GM21447 (cell line): ENCODE measurements around the gene TGM3.
"Not testable (repeated sequence)": the region's sequence is repeated elsewhere in the genome, so short reads cannot be mapped to it uniquely, and the experiment has no call there.

Experiments used
- ATAC-seq: cut with Tn5 transposase; IDR thresholded peaks from one replicate; pipeline ENCODE4 v1.9.1; 2021; ENCODE audit not compliant: unreplicated experiment

TGM3 gene

GRCh38 chr20:2295886-2296515 lies at the start of gene TGM3:
TSS of gene TGM3 (plus strand) at chr20:2296001. CDS start at chr20:2296064, 63 bp downstream.
- no peak for ATAC-seq

GRCh38 chr20:2246069-2246491 lies 49.7 kb upstream of the TGM3 start:
- no peak for ATAC-seq

- no peak for ATAC-seq
Observed at GRCh38 chr20:2248837-2249236, 47.0 kb upstream of the TGM3 start.

- no peak for ATAC-seq
Observed at GRCh38 chr20:2249935-2250334, 45.9 kb upstream of the TGM3 start.

GRCh38 chr20:2252419-2252997 lies 43.3 kb upstream of the TGM3 start:
- no peak for ATAC-seq

- no peak for ATAC-seq
Observed at GRCh38 chr20:2253256-2253655, 42.5 kb upstream of the TGM3 start.

- ATAC-seq, result no peak
Observed at GRCh38 chr20:2254333-2254732, 41.5 kb upstream of the TGM3 start.

- ATAC-seq, result no peak
Observed at GRCh38 chr20:2255926-2256531, 39.8 kb upstream of the TGM3 start.

- no peak for ATAC-seq
Observed at GRCh38 chr20:2259731-2260130, 36.1 kb upstream of the TGM3 start.

GRCh38 chr20:2260250-2260649 lies 35.6 kb upstream of the TGM3 start:
- ATAC-seq, result no peak

GRCh38 chr20:2261046-2261485 lies 34.7 kb upstream of the TGM3 start:
- no peak for ATAC-seq

- no peak for ATAC-seq
Observed at GRCh38 chr20:2261629-2262028, 34.2 kb upstream of the TGM3 start.

GRCh38 chr20:2264118-2264517 lies 31.7 kb upstream of the TGM3 start:
- no peak for ATAC-seq

- not testable (repeated sequence) for ATAC-seq
Observed at GRCh38 chr20:2264621-2265374, 31.0 kb upstream of the TGM3 start.

GRCh38 chr20:2273634-2274302 lies 22.0 kb upstream of the TGM3 start:
- no peak for ATAC-seq

GRCh38 chr20:2276015-2276414 lies 19.8 kb upstream of the TGM3 start:
- no peak for ATAC-seq

- no peak for ATAC-seq
Observed at GRCh38 chr20:2279253-2279779, 16.5 kb upstream of the TGM3 start.

- ATAC-seq, result no peak
Observed at GRCh38 chr20:2280082-2280481, 15.7 kb upstream of the TGM3 start.

- no peak for ATAC-seq
Observed at GRCh38 chr20:2281563-2281962, 14.2 kb upstream of the TGM3 start.

GRCh38 chr20:2282181-2282580 lies 13.6 kb upstream of the TGM3 start:
- no peak for ATAC-seq
